ENCODE data around the gene CTAGE9.

The CTAGE9 gene

GRCh38 chr6:131660195-131660594 is 50.6 kb downstream of the CTAGE9 start:
- no peak for DNase-seq
